Esophagus squamous epithelium (tissue), 4 donors: Measurements from ENCODE around the gene TRIP12.

Experiments
- POLR2A ChIP-seq, 4 donors: fragments of 450-650 bp; IDR thresholded peaks; one replicate each; pipeline ENCODE4 v1.6.1; 2017; ENCODE audit warnings: antibody characterized with exemption in 4 of 4, mild to moderate bottlenecking in 4 of 4, moderate library complexity in 3 of 4
- TF ChIP-seq, protein P1 (sequence below), 6 experiments: fragments of 450-650 bp in 4 of 6; fragments of 200-600 bp in 2 of 6; sonication (generic) in 2 of 6; IDR thresholded peaks; one replicate each; pipeline ENCODE4 v1.5.1; 2016 to 2019; ENCODE audit warnings: antibody characterized with exemption in 6 of 6, mild to moderate bottlenecking in 4 of 6, moderate library complexity in 4 of 6

DNA sequence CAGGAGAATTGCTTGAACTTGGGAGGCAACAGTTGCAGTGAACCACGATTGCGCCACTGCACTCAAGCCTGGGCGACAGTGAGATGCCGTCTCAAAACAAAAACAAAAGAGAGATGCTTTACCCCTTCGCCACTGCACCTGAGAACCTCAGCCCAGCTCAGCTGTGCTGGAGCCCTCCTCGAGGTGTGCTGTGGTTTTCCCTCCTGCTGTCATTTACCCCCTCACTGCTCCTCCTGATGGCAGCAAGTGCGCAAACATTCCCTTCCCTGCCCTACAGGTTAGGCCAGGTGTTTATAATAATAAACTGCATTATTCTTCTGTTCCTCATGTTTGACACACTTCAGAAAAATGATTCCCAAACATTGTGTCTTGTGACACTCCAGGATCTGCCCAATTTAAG, 8.8 kb upstream of the TRIP12 start:
- TF ChIP-seq, protein P1, sequence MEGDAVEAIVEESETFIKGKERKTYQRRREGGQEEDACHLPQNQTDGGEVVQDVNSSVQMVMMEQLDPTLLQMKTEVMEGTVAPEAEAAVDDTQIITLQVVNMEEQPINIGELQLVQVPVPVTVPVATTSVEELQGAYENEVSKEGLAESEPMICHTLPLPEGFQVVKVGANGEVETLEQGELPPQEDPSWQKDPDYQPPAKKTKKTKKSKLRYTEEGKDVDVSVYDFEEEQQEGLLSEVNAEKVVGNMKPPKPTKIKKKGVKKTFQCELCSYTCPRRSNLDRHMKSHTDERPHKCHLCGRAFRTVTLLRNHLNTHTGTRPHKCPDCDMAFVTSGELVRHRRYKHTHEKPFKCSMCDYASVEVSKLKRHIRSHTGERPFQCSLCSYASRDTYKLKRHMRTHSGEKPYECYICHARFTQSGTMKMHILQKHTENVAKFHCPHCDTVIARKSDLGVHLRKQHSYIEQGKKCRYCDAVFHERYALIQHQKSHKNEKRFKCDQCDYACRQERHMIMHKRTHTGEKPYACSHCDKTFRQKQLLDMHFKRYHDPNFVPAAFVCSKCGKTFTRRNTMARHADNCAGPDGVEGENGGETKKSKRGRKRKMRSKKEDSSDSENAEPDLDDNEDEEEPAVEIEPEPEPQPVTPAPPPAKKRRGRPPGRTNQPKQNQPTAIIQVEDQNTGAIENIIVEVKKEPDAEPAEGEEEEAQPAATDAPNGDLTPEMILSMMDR (IDR thresholded peaks at IDR 0.05), result no peak
- no peak for TF ChIP-seq POLR2A (IDR thresholded peaks at IDR 0.05)
